Transverse colon (tissue), 4 donors: ENCODE measurements around the gene CACNA1E. TPM values are rescaled to one million over a fixed set of nuclear protein-coding genes. Genes with fewer than 3 reads are reported as not detected.

Experiments
- DNase-seq: peaks from one replicate; pipeline ENCODE4 v3.0.0-alpha.2; 2019
- H3K27ac ChIP-seq, 4 donors: fragments of 200-600 bp; sonication (generic); 2 replicates each; pipeline ENCODE4 v1.5.1; 2016 to 2018; ENCODE audit warnings: inconsistent platforms in 4 of 4
- H3K27me3 ChIP-seq: fragments of 200-600 bp; sonication (generic); 2 replicates; pipeline ENCODE4 v1.5.1; 2017; ENCODE audit warnings: inconsistent platforms
- H3K36me3 ChIP-seq, 4 donors: fragments of 200-600 bp; sonication (generic); 2 replicates each; pipeline ENCODE4 v1.5.1; 2017 to 2019; ENCODE audit warnings: inconsistent platforms in 4 of 4
- H3K4me1 ChIP-seq, 4 donors: fragments of 200-600 bp; sonication (generic); 2 replicates each; pipeline ENCODE4 v1.5.1; 2017 to 2020; ENCODE audit warnings: inconsistent platforms in 4 of 4
- H3K4me3 ChIP-seq, 4 donors: fragments of 200-600 bp; sonication (generic); 1 replicate in 1 of 4; 2 replicates in 3 of 4; pipeline versions ENCODE4 v1.5.1 to v1.6.1; 2017 to 2019; ENCODE audit warnings: inconsistent platforms in 4 of 4
- H3K9me3 ChIP-seq, 2 donors: fragments of 200-600 bp; sonication (generic); 2 replicates each; pipeline ENCODE4 v1.5.1; 2017 to 2019; ENCODE audit warnings: inconsistent platforms in 2 of 2
- EP300 ChIP-seq: sonication (generic); formaldehyde crosslinking; IDR thresholded peaks from one replicate; pipeline ENCODE4 v1.6.1; 2017; ENCODE audit warnings: antibody characterized with exemption, low read depth
- POLR2A ChIP-seq: fragments of 450-650 bp; IDR thresholded peaks from one replicate; pipeline ENCODE4 v1.6.1; 2016; ENCODE audit warnings: antibody characterized with exemption, mild to moderate bottlenecking, moderate library complexity
- POLR2AphosphoS5 ChIP-seq, 3 donors: sonication (generic); formaldehyde crosslinking; IDR thresholded peaks; one replicate each; pipeline ENCODE4 v1.6.1; 2016; ENCODE audit warnings: antibody characterized with exemption in 3 of 3
- WGBS, 2 donors: methylation state at CpG; one replicate each; pipeline ENCODE4 v1.1.5; 2018; ENCODE audit warnings: low coverage in 1 of 2; 5-methylcytosine and 5-hydroxymethylcytosine counted together
- in situ Hi-C, 4 donors: fragments of 200-750 bp; cut with MboI; loops; one replicate each; pipeline versions ENCODE4 v1.15.0 to v1.15.1; 2017; ENCODE audit warnings: low sequenced_read_pairs in 3 of 4, low pct_ligation_motif_present in 1 of 4, low pct_unique_long_range_greater_than_20kb in 1 of 4
- intact Hi-C: fragments of 100-400 bp; cut with DNase I; formaldehyde crosslinking; loops from one replicate; pipeline ENCODE4 v1.15.1; 2023; ENCODE audit warnings: low total_unique reads
- total RNA-seq, 4 donors: library from RNA; depleted of rRNA; stranded (reverse); fragments of >200 nt; gene quantifications; one replicate each; pipeline ENCODE4 v1.1.0, GENCODE V29; 2016
- TF ChIP-seq, protein P1 (sequence below), 5 experiments: fragments of 200-600 bp in 3 of 5; fragments of 450-650 bp in 2 of 5; sonication (generic) in 3 of 5; IDR thresholded peaks; 1 replicate in 2 of 5; 2 replicates in 3 of 5; pipeline ENCODE4 v1.5.1; 2016 to 2017; ENCODE audit warnings: antibody characterized with exemption in 5 of 5, inconsistent platforms in 3 of 5, mild to moderate bottlenecking in 2 of 5, moderate library complexity in 1 of 5

Gene CACNA1E
- total RNA-seq, 4 donors from 2014 or later = under 0.01 to 0.16 (median 0.14) TPM; not detected in 1

DNA sequence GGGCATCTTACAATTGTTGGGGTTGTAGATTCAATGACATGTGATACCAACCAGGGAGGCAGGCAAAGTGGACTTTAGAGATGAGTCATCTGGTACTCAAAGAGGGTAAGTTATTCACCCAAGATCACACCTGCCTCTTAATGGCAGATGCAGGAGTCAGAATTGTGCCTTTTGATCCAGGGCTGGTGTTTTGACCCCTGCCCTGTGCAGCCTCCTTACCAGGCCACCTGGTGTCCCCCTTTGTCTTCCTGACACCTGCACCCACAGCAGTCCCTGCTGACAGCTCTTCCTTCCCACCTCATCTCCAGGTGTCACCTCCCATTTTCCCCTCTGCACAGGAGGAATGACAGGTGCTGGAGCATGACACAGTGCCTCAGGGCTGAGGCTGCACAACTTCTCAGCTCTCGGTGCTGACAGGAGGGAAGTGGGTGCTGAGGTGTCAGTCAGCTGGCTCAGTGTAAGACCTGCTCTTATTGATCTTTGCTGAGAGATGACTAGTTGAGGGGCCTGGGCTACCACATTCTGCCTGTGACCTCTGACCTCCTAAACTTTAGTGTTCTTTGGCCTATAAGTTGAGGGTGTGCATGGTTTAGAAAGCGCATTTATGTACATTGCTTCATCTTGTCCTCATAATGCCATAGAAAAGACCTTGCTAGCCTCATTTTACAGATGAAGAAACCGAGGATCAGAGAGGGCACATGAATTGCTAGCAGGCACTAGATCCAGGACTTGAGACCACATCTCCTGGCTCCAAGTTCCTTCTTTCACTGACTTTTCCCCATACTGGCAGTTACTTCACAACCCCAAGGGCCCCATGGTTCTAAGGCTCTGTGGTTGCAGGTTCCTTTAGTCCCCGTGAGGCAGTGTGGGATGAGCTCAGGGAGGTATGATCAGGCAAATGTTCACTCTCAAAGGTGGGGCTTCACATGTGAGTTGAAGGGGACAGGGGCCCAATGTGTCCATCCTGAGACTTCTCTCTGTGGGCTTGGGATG, 31.3 kb downstream of the CACNA1E start:
- no peaks in the 10 kb centered on the region for H3K9me3 ChIP-seq

DNA sequence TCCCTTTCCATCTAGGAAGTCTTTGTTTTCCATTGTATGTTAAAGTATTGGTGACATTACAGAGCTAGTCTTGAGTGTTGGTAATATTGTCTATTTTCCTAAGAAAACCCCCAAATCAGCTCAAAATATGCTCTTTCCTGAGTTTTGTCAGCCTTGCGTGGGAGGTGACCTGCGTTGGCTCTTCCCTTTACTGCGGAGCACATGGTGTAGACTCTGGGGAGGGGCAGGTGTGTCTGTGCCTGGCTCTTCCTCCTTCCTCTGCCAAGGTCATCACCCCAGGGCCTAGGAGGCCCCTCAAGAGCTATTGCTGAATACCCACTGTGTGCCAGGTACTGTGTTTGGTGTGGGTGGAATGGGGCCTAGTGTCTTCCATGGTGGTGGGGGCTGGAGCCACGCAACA, 33.4 kb downstream of the CACNA1E start:
- H3K27ac ChIP-seq = no peak overlapping the region
- in situ Hi-C loops = no loop called here
- DNase-seq = no peak
- intact Hi-C loops = no loop called here
- TF ChIP-seq EP300 (no peak), POLR2A (no peak), POLR2AphosphoS5 (IDR thresholded peaks at IDR 0.05) (no peak)
- TF ChIP-seq, protein P1, sequence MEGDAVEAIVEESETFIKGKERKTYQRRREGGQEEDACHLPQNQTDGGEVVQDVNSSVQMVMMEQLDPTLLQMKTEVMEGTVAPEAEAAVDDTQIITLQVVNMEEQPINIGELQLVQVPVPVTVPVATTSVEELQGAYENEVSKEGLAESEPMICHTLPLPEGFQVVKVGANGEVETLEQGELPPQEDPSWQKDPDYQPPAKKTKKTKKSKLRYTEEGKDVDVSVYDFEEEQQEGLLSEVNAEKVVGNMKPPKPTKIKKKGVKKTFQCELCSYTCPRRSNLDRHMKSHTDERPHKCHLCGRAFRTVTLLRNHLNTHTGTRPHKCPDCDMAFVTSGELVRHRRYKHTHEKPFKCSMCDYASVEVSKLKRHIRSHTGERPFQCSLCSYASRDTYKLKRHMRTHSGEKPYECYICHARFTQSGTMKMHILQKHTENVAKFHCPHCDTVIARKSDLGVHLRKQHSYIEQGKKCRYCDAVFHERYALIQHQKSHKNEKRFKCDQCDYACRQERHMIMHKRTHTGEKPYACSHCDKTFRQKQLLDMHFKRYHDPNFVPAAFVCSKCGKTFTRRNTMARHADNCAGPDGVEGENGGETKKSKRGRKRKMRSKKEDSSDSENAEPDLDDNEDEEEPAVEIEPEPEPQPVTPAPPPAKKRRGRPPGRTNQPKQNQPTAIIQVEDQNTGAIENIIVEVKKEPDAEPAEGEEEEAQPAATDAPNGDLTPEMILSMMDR (IDR thresholded peaks at IDR 0.05) = no peak
- no peaks in the 10 kb centered on the region for H3K4me1 ChIP-seq
- no peaks in the 10 kb centered on the region for H3K36me3 ChIP-seq
- H3K9me3 ChIP-seq = no peaks in the 10 kb centered on the region
- H3K4me3 ChIP-seq = no peak overlapping the region
- WGBS, 2 donors = 80 to 93% methylated on average over 1 to 4 of the region's 4 CpGs
- no peaks in the 10 kb centered on the region for H3K27me3 ChIP-seq

More for the DNA sequence above, 31.3 kb downstream of the CACNA1E start:
- intact Hi-C loops = no loop called here
- Histone ChIP-seq H3K27me3 (no peaks in the 10 kb centered on the region), H3K4me1 (no peaks in the 10 kb centered on the region), H3K27ac (no peak overlapping the region), H3K4me3 (no peak overlapping the region), H3K36me3 (no peaks in the 10 kb centered on the region)
- no peak for DNase-seq
- TF ChIP-seq EP300 (no peak), POLR2AphosphoS5 (IDR thresholded peaks at IDR 0.05) (no peak), POLR2A (no peak)
- TF ChIP-seq, protein P1 (IDR thresholded peaks at IDR 0.05) = no peak
- WGBS, 2 donors = 64% methylated on average over 4 of the region's 4 CpGs; no CpG with 5 or more reads in 1 of the 2 donors
- in situ Hi-C loops = no loop called here

DNA sequence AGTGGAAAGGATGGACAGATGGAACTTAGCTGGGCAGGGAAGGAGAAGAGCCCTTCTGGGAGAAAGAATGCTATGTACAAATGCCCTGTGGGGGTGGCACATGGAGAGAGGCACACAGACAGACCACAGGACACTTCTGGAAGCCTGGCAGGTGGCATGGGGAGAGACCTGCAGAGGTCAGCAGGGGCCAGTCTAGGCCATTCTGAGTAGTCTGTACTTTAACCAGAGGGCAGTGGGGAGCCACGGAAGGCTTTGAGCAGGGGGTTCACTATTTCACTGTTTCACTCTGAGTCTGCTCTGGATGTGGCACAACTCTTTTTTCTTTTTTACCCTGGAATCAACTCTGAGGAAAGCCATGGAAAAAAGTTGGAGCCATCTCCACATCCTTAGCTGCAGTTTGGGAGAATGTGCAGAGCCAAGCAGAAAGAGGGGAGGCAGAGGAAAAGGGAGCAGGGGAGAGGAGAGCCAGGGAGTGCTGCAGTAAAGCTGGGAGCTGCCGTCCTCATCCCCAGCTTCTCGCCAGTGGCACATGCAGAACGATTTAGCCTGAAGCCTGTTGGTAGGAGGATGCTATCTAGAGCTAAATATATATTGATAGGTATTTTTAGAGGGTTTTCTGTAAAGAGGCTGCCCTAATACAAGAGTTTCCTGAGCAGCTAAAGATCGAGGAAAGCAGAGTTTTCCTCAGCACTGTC, 34.0 kb downstream of the CACNA1E start:
- Histone ChIP-seq H3K27me3 (no peaks in the 10 kb centered on the region), H3K27ac (no peak overlapping the region), H3K4me1 (no peaks in the 10 kb centered on the region), H3K4me3 (no peak overlapping the region), H3K36me3 (no peaks in the 10 kb centered on the region), H3K9me3 (no peaks in the 10 kb centered on the region)
- intact Hi-C loops = no loop called here
- no peak for TF ChIP-seq EP300
- DNase-seq = no peak
- 62 to 67% methylated on average over 5 of the region's 5 CpGs for WGBS, 2 donors
- in situ Hi-C loops = no loop called here

DNA sequence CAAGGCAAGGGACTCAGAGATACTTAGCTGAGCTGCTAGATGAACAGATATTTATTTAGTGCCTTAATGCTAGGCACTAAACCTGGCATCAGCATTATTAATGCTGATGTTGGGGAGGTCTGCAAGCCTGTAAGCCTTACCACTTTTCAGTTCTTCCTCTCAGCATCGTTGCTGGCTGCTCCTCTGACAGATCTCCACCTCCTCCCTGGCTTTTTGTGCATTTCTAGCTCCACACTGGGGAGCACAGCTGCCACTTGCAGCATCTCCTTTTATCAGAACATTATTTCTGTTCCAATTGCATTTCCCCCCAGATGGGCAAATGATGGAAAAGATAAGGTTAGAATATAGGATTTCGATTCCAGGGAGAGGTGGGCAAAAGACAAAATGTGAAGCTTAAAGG, 34.8 kb downstream of the CACNA1E start:
- no peak overlapping the region for H3K27ac ChIP-seq
- DNase-seq = no peak
- no peak overlapping the region for H3K4me3 ChIP-seq
- 57 to 66% methylated on average over 2 of the region's 2 CpGs for WGBS, 2 donors
- H3K27me3 ChIP-seq = no peaks in the 10 kb centered on the region
- no peaks in the 10 kb centered on the region for H3K36me3 ChIP-seq
- no peaks in the 10 kb centered on the region for H3K9me3 ChIP-seq
- TF ChIP-seq POLR2AphosphoS5 (IDR thresholded peaks at IDR 0.05) (no peak), POLR2A (no peak)
- intact Hi-C loops = no loop called here
- H3K4me1 ChIP-seq = no peaks in the 10 kb centered on the region
- in situ Hi-C loops = no loop called here

DNA sequence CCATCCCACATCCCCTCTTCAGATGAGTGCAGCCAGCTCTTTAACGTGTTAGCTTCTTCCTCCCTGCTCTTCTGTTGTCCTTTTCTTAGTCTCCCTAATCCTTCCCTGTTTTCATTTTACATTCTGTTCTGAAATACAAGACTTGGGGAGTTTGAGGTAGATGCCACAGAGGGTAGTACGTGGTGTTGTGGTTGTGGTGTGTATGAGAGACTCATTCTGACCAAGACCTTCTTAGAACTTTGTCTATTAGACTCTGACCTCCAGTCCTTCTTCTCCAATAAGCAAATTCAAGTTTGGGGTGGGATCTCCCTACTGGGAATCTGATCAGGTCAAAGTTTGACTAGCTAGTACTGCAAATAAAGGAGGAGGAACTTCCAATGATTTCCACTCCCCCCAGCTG, 39.5 kb downstream of the CACNA1E start:
- Histone ChIP-seq H3K27me3 (no peaks in the 10 kb centered on the region), H3K27ac (no peak overlapping the region), H3K36me3 (no peaks in the 10 kb centered on the region), H3K9me3 (peaks cover under 1 to 1% of the 10 kb centered on the region in 2 donors), H3K4me3 (no peak overlapping the region), H3K4me1 (no peaks in the 10 kb centered on the region)
- TF ChIP-seq, protein P1 (IDR thresholded peaks at IDR 0.05) = no peak
- TF ChIP-seq POLR2A (no peak), POLR2AphosphoS5 (IDR thresholded peaks at IDR 0.05) (no peak), EP300 (no peak)
- intact Hi-C loops = no loop called here
- no peak for DNase-seq
- 25 to 48% methylated on average over 2 of the region's 2 CpGs for WGBS, 2 donors
- in situ Hi-C loops = no loop called here
